ENCODE measurements around the gene LACTB.

Gene LACTB

GRCh38 chr15:63121382-63122001 is at the start of gene LACTB:
TSS of gene LACTB (plus strand) at chr15:63121861. CDS start at chr15:63121872, 11 bp downstream.
- peak; percentile 78 for FAIRE-seq

GRCh38 chr15:63072023-63072650 is 49.5 kb upstream of the LACTB start:
- FAIRE-seq (no peak), DNase-seq (ENCODE audit: extremely low spot score, insufficient read length, low read depth) (no peak)

More at GRCh38 chr15:63121382-63122001, at the start of gene LACTB:
- peak; percentile 71 for DNase-seq (ENCODE audit: extremely low spot score, insufficient read length, low read depth)

GRCh38 chr15:63072809-63073277 is 48.8 kb upstream of the LACTB start:
- FAIRE-seq = no peak
- no peak for DNase-seq (ENCODE audit: extremely low spot score, insufficient read length, low read depth)

GRCh38 chr15:63073497-63074172 is 48.0 kb upstream of the LACTB start:
- DNase-seq (ENCODE audit: extremely low spot score, insufficient read length, low read depth) = no peak
- no peak for FAIRE-seq

- FAIRE-seq (no peak), DNase-seq (ENCODE audit: extremely low spot score, insufficient read length, low read depth) (no peak)
Measured at GRCh38 chr15:63075015-63075983, 46.4 kb upstream of the LACTB start.

GRCh38 chr15:63075984-63076713 is 45.5 kb upstream of the LACTB start:
- no peak for FAIRE-seq
- DNase-seq (ENCODE audit: extremely low spot score, insufficient read length, low read depth) = no peak

- DNase-seq (ENCODE audit: extremely low spot score, insufficient read length, low read depth) (no peak), FAIRE-seq (no peak)
Measured at GRCh38 chr15:63076714-63077046, 45.0 kb upstream of the LACTB start.

GRCh38 chr15:63077952-63078351 is 43.7 kb upstream of the LACTB start:
- DNase-seq (ENCODE audit: extremely low spot score, insufficient read length, low read depth) (no peak), FAIRE-seq (no peak)

GRCh38 chr15:63079947-63080626 is 41.6 kb upstream of the LACTB start:
- FAIRE-seq (no peak), DNase-seq (ENCODE audit: extremely low spot score, insufficient read length, low read depth) (no peak)

- no peak for DNase-seq (ENCODE audit: extremely low spot score, insufficient read length, low read depth)
- FAIRE-seq = no peak
Measured at GRCh38 chr15:63080634-63081250, 40.9 kb upstream of the LACTB start.

GRCh38 chr15:63082366-63082765 is 39.3 kb upstream of the LACTB start:
- no peak for DNase-seq (ENCODE audit: extremely low spot score, insufficient read length, low read depth)
- no peak for FAIRE-seq

- DNase-seq (ENCODE audit: extremely low spot score, insufficient read length, low read depth) (no peak), FAIRE-seq (no peak)
Measured at GRCh38 chr15:63083044-63083443, 38.6 kb upstream of the LACTB start.

GRCh38 chr15:63083541-63083940 is 38.1 kb upstream of the LACTB start:
- DNase-seq (ENCODE audit: extremely low spot score, insufficient read length, low read depth) (no peak), FAIRE-seq (no peak)

GRCh38 chr15:63084806-63085205 is 36.9 kb upstream of the LACTB start:
- no peak for DNase-seq (ENCODE audit: extremely low spot score, insufficient read length, low read depth)
- FAIRE-seq = no peak

GRCh38 chr15:63085289-63085688 is 36.4 kb upstream of the LACTB start:
- no peak for DNase-seq (ENCODE audit: extremely low spot score, insufficient read length, low read depth)
- no peak for FAIRE-seq

- no peak for FAIRE-seq
- no peak for DNase-seq (ENCODE audit: extremely low spot score, insufficient read length, low read depth)
Measured at GRCh38 chr15:63086271-63086670, 35.4 kb upstream of the LACTB start.

- FAIRE-seq (no peak), DNase-seq (ENCODE audit: extremely low spot score, insufficient read length, low read depth) (no peak)
Measured at GRCh38 chr15:63086947-63087346, 34.7 kb upstream of the LACTB start.

- FAIRE-seq (no peak), DNase-seq (ENCODE audit: extremely low spot score, insufficient read length, low read depth) (no peak)
Measured at GRCh38 chr15:63088533-63089245, 33.0 kb upstream of the LACTB start.

All from GM18507 (cell line).